ENCODE measurements around the gene SLC9A6.

SLC9A6 gene

GRCh38 chrX:135985157-135985972, at the start of gene SLC9A6:
Gene SLC9A6, plus strand, starts transcription at chrX:135985435. Its CDS starts 224 bp downstream, at chrX:135985659.
- DNase-seq, result peak; percentile 65

- DNase-seq, result no peak
Observed at GRCh38 chrX:135944486-135944885, 40.7 kb upstream of the SLC9A6 start.

GRCh38 chrX:135951291-135951690, 33.9 kb upstream of the SLC9A6 start:
- no peak for DNase-seq

GRCh38 chrX:135973025-135973547, 12.1 kb upstream of the SLC9A6 start:
- DNase-seq, result no peak

GRCh38 chrX:135973548-135974278, 11.5 kb upstream of the SLC9A6 start, which contains the start of gene MMGT1:
Gene MMGT1, minus strand, starts transcription at chrX:135973988. Its CDS starts 313 bp downstream, at chrX:135973675.
- peak; percentile 84 for DNase-seq

GRCh38 chrX:135974279-135974856, 10.9 kb upstream of the SLC9A6 start:
- DNase-seq, result peak; percentile 84

GRCh38 chrX:135975421-135975820, 9.8 kb upstream of the SLC9A6 start:
- DNase-seq, result no peak

- DNase-seq, result no peak
Observed at GRCh38 chrX:135977611-135978010, 7.6 kb upstream of the SLC9A6 start.

- no peak for DNase-seq
Observed at GRCh38 chrX:135981010-135981409, 4.2 kb upstream of the SLC9A6 start.

- no peak for DNase-seq
Observed at GRCh38 chrX:135981668-135982067, 3.6 kb upstream of the SLC9A6 start.

GRCh38 chrX:135982860-135983259, 2.4 kb upstream of the SLC9A6 start:
- DNase-seq, result no peak

GRCh38 chrX:135984256-135984655, 979 bp upstream of the SLC9A6 start:
- no peak for DNase-seq

GRCh38 chrX:135984791-135985156, 461 bp upstream of the SLC9A6 start:
- DNase-seq, result no peak

- no peak for DNase-seq
Observed at GRCh38 chrX:135985973-135986310, 707 bp downstream of the SLC9A6 start.

GRCh38 chrX:135988245-135988644, 3.0 kb downstream of the SLC9A6 start:
- no peak for DNase-seq

- no peak for DNase-seq
Observed at GRCh38 chrX:136015016-136015415, 29.8 kb downstream of the SLC9A6 start.

GRCh38 chrX:136016881-136017280, 31.6 kb downstream of the SLC9A6 start:
- no peak for DNase-seq

- DNase-seq, result no peak
Observed at GRCh38 chrX:136019226-136019625, 34.0 kb downstream of the SLC9A6 start.

GRCh38 chrX:136021160-136021559, 35.9 kb downstream of the SLC9A6 start:
- no peak for DNase-seq

- DNase-seq, result no peak
Observed at GRCh38 chrX:136021903-136022302, 36.7 kb downstream of the SLC9A6 start.

- DNase-seq, result no peak
Observed at GRCh38 chrX:136025091-136025490, 39.9 kb downstream of the SLC9A6 start.

- DNase-seq, result no peak
Observed at GRCh38 chrX:136028383-136028984, 43.2 kb downstream of the SLC9A6 start.

- no peak for DNase-seq
Observed at GRCh38 chrX:136029766-136030165, 44.5 kb downstream of the SLC9A6 start.
